Mammary epithelial cell (primary cell): ENCODE measurements around the gene C9orf50.

Experiments used
- EZH2 ChIP-seq: IDR thresholded peaks from 2 replicates; pipeline ENCODE4 v1.6.1; 2012; ENCODE audit warnings: low read length, inconsistent platforms, borderline replicate concordance
- TF ChIP-seq, protein P1 (sequence below), 2 donors: IDR thresholded peaks in 1 of 2; conservative IDR thresholded peaks in 1 of 2; 2 replicates each; pipeline ENCODE4 v1.5.1; 2011 to 2012; ENCODE audit warnings: inconsistent platforms in 2 of 2, low read length in 2 of 2, mild to moderate bottlenecking in 2 of 2, control low read depth in 1 of 2, low read depth in 1 of 2; ENCODE audit not compliant: insufficient read depth in 1 of 2; ENCODE audit errors: extremely low read depth in 1 of 2

DNA sequence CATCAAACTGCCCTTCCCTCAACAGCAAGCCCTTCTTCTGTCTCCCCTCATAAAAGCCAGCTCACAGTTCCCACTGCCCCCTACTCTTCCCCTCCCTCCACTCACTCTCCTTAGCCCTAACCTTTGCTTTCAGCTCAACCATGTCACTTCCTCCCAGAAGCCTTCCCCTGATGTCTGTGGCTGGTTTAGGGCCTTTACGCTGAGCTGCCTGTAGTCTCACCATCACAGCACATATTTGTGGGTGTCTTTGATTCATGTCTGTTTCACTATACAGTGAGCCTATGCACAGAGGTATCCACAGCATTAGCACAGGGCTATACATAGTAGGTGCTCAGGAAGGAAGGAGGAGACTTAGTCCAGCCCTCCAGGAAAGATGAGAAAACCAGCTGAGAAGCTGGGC lies 34.7 kb downstream of the C9orf50 start:
- TF ChIP-seq, protein P1, sequence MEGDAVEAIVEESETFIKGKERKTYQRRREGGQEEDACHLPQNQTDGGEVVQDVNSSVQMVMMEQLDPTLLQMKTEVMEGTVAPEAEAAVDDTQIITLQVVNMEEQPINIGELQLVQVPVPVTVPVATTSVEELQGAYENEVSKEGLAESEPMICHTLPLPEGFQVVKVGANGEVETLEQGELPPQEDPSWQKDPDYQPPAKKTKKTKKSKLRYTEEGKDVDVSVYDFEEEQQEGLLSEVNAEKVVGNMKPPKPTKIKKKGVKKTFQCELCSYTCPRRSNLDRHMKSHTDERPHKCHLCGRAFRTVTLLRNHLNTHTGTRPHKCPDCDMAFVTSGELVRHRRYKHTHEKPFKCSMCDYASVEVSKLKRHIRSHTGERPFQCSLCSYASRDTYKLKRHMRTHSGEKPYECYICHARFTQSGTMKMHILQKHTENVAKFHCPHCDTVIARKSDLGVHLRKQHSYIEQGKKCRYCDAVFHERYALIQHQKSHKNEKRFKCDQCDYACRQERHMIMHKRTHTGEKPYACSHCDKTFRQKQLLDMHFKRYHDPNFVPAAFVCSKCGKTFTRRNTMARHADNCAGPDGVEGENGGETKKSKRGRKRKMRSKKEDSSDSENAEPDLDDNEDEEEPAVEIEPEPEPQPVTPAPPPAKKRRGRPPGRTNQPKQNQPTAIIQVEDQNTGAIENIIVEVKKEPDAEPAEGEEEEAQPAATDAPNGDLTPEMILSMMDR (conservative IDR thresholded peaks at IDR 0.05 in 1 of 2, IDR thresholded peaks at IDR 0.05 in 1 of 2; ENCODE audit: extremely low read depth in 1 of 2, insufficient read depth in 1 of 2, low read depth in 1 of 2, low read length in 2 of 2), result no peak
- no peak for TF ChIP-seq EZH2
